EH (cell line): Measurements from ENCODE around the gene BRMS1.

Experiments used
- DNase-seq: peaks from one replicate; pipeline ENCODE4 v3.0.0-alpha.2; 2015; ENCODE audit warnings: low read depth

BRMS1 gene

GRCh38 chr11:66336234-66337102, 8.4 kb downstream of the BRMS1 start, which contains the start of gene RIN1:
Gene RIN1 (minus strand): TSS chr11:66336434. CDS start chr11:66336402, 32 bp downstream.
- DNase-seq, result peak; percentile 98

- DNase-seq, result peak; percentile 81
These were observed 9.2 kb downstream of the BRMS1 start for GRCh38 chr11:66335531-66336233.

GRCh38 chr11:66334605-66335442, 10.1 kb downstream of the BRMS1 start:
- DNase-seq, result no peak

- DNase-seq, result no peak
These were observed 10.9 kb downstream of the BRMS1 start for GRCh38 chr11:66333896-66334604.

- DNase-seq, result no peak
These were observed 11.6 kb downstream of the BRMS1 start for GRCh38 chr11:66333220-66333877.

GRCh38 chr11:66332371-66333219, 12.3 kb downstream of the BRMS1 start:
- DNase-seq, result no peak

GRCh38 chr11:66331542-66332370, 13.1 kb downstream of the BRMS1 start:
- no peak for DNase-seq

GRCh38 chr11:66330931-66331330, 14.0 kb downstream of the BRMS1 start:
- DNase-seq, result no peak

GRCh38 chr11:66329165-66329673, 15.7 kb downstream of the BRMS1 start:
- DNase-seq, result no peak

GRCh38 chr11:66328302-66329144, 16.4 kb downstream of the BRMS1 start:
- peak; percentile 85 for DNase-seq

GRCh38 chr11:66328031-66328301, 16.9 kb downstream of the BRMS1 start:
- peak; percentile 46 for DNase-seq

- DNase-seq, result peak; percentile 84
These were observed 17.5 kb downstream of the BRMS1 start for GRCh38 chr11:66327171-66328030.

GRCh38 chr11:66326261-66327111, 18.4 kb downstream of the BRMS1 start:
- DNase-seq, result peak; percentile 92

- DNase-seq, result no peak
These were observed 19.6 kb downstream of the BRMS1 start for GRCh38 chr11:66325263-66325671.

GRCh38 chr11:66324664-66325063, 20.2 kb downstream of the BRMS1 start:
- DNase-seq, result peak; percentile 78

- DNase-seq, result no peak
These were observed 21.2 kb downstream of the BRMS1 start for GRCh38 chr11:66323684-66324083.
